GM11168 (cell line): Measurements from ENCODE around the gene SRGAP3.
"Not testable (repeated sequence)": the region's sequence is repeated elsewhere in the genome, so short reads cannot be mapped to it uniquely, and the experiment has no call there.

Source experiments
- in situ Hi-C: fragments of 300-500 bp; cut with MboI; formaldehyde crosslinking; loops from one replicate; pipeline ENCODE4 v1.12.0; 2022; ENCODE audit warnings: low sequenced_read_pairs; ENCODE audit not compliant: unreplicated experiment

The SRGAP3 gene

DNA sequence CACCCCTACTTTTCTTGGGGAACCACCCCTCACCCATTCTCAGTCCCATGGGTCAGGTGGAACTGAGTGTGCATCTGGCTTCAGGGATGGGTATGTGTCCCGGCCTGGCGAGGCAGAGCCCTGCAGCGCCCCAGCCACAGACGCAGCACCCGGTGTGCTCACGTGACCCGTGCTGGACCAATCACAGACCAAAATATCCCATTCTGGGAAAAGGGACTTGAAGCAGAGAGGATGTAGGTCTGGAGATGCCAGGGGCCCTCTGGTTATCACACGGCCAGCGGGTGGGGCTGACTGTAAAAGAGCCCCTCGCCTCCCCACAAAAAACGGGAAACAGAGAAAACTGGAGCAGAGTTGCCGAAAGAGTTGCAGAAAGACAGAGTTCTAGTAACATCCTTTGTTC, 148.2 kb downstream of the SRGAP3 start:
- in situ Hi-C loops, result no loop called here

DNA sequence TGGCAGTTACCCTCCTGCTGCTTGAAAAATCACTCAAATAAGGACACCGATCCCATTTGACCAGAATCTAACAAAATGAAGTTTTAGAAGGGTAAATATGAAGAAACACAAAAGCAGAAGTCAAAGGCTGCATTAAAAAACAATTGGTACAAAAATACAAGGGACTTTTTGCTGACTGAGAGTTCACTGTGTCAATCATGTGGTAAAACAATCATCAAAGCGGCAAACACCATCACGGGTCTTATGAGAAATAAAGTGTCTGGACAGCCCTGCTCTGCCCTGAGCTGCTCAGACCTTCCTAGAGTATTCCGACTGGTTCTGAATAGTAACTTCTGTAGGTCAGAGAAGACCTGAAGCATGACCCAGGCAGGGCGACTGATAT, 148.9 kb downstream of the SRGAP3 start:
- in situ Hi-C loops, result no loop called here

DNA sequence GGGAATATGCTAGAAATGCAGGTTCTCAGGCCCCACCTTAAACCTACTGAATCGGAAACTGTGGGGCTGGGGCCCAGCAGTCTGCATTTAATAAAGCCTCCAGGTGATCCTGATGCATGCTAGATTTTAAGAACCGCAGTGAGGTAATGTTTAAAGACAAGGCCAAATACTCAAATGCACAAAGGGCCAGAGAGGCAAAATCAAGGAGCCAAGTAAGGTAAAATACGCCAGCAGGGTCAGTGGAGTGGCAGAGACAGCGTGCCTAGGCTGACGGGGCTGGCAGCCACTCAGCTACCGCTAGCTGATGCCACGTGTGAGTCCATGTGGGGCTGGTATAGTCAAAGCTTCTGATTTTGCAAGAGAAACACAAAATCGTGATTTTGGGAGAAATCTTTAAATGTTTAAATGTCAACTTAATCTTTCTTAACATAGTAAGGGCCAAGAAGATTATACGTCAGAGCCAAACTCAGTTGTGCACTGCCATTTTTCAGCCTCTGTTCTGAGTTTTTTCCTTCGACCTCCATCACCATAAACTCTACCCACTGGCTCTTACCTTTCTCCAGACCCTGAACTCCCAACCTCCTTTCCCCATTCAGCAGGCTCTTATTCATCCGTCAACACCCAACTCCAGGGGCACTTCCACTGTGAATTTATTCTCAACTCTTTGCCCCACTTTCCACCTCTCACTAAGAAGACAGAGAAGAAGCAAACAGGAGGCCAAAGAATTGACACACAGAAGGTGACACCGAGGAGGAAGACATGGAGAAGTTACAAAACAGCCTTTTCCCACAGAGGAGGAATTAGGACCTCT, 149.5 kb downstream of the SRGAP3 start:
- in situ Hi-C loops, result no loop called here

DNA sequence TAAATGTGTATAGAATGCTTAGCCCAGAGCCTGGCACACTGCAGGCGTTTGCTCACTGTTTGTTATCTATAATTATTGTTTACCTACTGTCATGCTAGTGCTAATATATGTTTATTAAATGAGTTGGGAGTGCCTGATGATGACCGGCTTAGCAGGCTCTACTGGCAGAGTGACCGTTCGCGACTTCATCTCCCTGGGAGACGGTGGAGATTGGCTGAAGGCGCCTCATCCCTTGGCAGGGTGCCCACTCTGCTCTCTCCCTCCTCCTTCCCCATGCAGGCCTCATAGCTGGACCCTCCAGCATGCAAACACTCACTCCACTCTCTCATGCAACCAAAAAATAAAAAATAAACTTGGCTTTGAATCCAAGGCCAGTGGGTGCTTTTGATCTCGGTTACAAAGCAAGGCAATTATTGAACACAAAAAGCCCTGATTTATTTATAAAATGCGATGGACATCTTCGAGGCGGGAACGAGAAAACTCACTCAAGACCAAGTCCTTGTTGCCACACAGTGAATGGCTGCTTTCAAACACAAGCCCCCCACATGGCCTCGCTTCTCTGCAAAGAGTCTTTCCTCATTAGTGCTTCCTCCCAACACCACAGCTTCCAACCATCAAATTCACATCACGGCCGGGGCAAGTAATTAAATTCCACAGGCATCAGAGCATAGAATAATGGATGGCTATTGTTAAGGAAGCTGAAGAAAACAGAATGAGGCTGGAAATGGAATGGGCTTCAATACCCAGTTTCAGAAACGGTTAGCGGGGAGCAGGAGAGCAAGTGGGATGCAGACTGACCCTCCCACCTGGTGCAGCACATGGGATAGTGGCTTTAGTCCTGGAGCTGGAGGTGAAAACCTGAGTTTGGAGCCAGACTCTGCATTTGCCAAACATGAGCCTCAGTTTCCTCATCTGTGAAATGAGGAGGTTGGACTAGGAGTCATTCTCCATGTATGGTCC, 150.4 kb downstream of the SRGAP3 start:
- in situ Hi-C loops, result no loop called here

DNA sequence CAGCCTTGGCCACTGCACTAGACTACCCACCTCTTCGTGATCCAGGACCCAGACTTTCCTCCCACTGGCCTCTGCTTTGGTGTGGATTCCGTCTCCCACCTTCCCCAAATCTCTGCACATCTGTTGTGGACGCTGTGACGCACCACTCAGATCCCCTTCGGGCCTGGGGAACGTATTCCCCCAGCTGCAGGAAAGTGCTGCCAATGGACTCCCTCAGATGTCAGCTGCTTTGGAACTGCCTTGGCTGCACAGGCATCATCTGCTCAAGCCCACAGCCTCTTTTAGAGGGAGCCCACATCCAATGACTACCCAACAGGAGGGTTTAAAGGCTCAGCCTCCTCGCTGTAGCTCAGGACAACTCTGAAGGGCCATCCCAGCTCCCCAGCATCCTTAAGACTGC, 152.0 kb downstream of the SRGAP3 start:
- in situ Hi-C loops, result no loop called here

DNA sequence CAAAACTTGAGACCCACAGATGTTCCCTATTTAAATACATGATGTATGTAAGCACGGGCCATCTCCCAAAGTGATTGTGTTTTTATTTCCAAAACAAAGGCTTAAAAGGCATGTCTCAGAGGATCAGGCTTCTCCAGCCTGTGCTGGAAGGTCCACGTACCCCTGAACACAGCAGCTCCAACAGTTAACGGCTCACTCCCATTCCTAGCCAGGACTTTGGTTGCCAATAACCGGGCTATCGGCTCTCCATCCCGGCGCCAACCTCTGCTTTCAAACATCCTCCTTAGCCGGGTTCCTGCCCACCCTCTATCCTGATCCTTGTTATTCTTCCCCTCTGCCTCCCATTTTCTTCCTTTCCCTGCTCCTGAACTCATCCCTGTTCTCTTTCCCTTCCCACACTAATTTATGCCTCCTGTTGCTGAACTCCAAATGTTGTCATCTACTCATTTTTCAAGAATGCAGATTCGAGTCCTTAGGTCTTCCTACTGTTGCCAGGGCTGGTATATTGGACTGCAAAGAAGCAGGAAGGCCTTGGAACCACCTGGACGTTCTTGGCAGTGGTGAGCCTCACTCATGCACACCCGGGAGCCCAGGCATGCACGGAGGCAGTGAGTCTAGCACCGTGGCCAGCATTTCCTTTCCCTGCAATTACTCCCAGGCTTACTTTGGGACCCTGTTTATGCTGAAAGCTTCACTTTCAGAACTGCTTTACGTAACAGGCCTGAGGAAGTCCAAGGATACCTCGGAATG, 157.8 kb downstream of the SRGAP3 start:
- in situ Hi-C loops, result no loop called here

DNA sequence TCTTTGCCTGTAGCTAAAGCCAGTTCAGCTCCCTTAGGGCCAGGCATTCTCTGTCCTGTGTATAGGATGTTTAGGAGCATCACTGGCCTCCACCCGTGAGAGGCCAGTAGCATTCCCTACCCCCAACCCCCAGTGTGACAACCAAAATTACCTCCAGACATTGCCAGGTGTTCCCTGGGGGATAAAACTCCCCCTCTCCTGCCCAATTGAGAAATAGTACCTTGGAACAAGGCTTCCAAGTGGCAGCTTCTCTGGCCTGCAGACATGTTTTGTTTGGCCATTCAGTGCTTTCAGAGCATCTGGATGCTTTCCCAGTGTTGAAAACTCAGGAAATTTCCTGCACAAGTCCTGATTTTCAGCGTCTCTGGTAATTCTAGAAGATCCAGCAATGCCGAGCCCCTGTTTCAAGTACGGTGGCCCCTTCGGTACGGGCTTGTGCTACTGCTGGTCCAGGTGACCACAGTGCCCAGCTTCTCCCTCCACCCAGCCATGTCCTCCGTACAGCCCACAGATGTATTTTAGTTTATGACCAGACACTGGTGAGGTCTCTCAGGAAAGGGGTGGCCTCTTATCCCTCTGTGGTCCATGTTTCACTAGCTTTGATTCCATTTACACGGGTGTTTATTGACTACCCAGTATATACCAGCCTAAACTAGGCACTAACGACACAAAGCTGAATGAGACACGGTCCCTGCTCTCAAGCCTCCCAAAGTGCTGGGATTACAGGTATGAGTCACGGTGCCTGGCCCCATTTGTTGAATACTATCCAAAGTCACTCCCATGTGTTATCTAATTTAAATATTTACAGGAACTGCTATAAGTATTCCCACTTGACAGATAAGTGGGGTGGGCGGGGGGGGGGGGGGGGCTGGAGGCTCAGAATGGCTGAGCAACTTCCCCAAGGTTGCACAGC, 160.7 kb downstream of the SRGAP3 start:
- in situ Hi-C loops, result no loop called here

DNA sequence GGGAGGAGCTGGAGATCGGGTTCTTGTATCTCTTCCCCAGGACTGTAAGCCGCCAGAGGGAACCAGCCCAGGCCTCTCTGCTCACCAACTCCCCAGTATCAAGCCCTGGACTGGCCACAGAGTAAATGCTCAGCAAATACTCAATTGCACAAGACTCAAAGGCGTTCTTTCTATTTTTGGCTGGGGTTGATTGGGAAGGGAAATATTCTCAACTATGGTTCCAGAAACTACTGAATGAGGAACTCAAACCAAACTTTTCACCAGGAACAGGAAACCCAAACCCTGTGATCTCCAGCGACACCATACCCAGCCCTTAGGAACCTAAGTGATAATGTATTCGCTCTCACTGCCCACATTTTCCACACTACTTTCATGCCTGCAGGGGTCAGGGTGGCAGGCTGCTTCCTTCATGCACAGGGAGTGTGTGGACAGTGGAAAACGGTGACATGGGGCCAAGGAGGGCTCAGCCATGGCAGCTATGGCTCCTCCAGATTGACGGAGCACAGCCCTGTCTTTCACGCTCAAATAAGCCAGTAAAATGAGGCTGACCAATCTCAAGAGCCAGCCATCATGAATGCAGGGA, 161.5 kb downstream of the SRGAP3 start:
- in situ Hi-C loops, result no loop called here

DNA sequence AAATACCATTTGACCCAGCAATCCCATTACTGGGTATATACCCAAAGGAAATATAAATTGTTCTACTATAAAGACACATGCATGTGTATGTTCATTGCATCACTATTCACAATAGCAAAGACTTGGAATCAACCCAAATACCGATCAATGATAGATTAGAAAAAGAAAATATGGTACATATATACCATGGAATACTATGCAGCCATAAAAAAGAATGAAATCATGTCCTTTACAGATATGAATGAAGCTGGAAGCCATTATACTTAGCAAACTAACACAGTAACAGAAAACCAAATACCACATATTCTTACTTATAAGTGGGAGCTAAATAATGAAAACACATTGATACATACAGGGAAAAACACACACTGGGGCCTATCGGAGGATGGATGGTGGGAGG, 164.0 kb downstream of the SRGAP3 start:
- in situ Hi-C loops, result not testable (repeated sequence)

DNA sequence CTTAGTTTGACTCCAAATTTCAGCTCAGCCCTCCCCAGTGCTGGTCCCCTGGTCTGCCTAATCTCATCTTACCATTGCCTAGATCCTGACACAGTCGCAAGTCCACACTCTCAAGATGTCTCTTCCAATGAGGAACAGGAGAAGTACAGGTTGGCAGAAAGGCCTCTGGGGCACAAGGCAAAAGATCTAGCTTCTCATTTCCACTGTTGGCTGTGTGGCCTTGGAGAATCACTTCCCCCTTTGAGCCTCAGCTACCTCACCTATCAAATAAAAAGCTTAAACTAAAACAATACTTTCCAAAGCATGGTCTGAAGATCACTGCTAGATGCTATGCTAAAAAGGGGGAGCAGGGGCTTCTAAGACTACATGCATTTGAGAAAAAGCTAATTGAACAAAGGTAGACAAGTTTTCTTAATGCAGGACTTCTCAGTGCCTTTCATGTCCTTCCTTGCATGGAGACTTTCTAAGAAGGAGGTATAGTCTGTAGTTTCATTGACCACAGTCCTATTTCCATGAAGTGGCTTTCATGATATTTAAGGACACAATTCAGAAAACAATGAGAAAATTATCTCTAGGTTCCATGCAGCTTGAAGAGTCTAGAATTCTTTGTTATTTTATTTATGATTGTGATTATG, 168.1 kb downstream of the SRGAP3 start:
- in situ Hi-C loops, result no loop called here

DNA sequence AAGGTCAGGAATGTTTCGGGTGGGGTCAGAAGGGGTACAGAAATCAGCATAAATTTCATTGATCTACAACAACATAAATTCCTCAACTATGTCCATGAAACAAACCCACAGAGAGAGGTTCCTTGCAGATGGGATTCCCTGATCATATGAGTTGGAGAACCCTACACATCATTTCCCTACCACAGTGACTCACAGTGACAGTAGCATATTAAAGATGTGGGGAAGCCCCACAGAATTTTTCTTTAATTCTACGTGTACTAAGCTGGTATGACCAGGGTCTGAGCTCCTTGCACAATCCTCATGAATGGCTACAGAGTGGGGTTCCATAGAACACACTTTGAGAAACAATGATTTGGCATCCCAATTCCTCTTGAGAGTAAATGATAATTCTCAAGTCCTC, 169.3 kb downstream of the SRGAP3 start:
- in situ Hi-C loops, result no loop called here

DNA sequence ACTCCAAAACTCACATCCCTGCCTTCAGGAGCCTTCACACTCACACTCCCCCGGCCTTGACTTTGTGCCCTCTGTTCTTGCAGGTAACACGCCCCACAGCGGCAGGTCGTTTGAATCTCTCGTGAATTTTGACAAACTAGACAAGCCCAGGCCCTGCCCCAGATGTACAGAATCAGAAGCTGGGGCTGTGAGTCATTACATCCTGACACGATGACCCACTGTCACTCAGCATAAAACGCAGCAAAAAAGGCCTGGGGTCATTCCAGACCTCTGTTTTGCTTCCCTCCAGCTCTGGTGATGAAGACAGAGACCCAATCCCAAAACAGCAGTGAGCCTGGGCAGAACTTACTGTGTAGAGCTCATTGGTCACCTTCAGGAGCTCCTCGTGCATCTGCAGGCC, 169.8 kb downstream of the SRGAP3 start:
- in situ Hi-C loops, result no loop called here

DNA sequence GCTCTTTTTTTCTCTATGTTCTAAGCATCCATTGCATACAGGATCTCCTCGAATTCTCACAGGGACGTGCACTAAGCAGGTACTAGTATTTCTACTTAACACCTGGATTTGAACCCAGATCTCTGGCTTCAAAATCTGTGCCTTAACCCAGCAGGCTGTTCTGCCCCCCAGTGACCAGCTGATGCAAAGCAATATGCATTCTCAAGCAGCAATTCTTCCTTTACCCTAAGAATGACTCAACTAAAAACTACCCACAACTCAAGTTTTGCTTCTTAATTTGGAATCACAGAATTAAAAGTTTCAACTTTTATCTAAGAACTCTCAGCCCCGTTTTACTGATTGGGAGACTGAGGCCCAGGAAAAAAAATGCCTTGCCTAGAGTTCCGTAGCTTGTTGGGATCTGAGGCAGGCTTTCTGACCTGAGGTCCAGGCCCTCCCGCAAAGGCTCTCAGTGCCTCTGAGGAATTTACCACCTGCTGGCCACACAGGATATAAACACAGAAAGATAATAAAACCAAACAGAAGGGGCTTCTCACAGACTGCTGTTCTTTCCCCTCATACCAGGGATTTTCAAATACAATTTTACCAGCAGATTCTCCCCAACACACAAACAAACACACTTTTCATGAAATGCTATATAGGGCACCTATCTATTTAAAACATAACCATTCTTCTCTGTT, 170.7 kb downstream of the SRGAP3 start:
- in situ Hi-C loops, result no loop called here

DNA sequence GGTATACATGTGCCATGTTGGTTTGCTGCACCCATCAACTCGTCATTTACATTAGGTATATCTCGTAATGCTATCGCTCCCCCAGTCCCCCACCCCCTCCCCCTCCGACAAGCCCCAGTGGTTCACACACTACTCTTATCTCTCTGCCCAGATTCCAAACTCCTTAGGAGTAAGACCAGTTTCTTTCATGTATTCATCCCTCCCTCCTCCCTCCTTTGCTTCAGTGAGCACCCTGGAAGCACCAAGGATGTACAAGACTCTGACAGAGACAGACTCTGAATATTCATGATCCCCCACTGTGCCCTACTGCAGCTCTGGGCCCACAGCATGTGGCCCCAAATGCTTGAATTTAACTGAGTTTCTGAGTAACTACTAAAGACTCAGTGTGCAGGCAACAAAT, 172.4 kb downstream of the SRGAP3 start:
- in situ Hi-C loops, result no loop called here

DNA sequence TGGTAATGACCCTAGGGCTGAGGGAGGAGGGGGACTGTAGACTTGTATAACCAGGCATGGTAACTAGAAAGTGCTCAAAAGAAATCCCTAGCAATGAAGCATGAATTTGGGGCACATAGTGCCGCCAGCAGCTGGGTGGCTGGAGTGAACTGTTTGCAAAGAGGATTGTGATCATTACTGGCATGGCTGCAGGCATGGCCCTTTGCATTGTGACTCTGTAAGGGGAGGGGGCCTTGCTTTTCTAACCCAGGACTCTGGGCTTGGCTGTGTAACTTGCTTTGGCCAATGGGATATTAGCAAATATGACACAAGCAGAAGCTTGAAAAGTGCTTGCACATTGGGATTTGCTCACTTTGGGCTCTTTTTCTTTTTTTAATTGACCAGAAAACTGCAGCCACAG, 173.7 kb downstream of the SRGAP3 start:
- in situ Hi-C loops, result no loop called here

DNA sequence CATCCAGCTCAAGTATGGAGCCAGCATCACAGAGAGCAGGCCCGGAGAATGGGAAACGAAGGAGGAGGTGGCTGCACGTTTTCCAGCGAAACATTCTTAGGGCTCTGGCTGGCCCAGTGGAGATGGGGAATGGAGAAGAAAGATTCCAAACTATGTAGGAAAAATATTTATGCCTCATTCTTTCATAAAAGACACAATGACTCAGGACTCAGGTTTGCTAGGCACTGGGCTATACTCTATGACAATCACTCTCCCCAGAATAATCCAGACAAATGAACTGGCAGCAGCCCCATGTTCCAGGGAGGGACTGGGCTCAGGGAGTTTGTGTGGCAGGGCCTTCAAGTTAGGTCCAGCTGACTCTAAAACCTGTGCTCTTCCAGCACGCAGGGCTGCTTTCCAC, 175.4 kb downstream of the SRGAP3 start:
- in situ Hi-C loops, result no loop called here

DNA sequence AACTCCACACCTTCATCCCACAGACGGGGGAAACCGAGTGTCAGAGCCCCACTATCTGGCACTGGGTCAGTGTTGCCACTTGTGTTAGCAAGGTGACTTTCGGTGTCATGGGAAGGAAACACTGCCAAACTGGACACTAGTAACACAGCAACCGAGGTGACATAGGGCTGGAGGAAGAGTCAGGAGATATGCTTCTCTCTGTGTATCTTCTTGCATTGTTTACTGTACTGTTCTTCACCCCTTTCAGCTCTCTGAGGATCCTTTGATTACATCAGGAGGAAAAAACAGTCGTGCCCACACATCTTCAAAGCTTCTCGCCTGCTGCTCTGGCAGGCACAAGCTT, 176.8 kb downstream of the SRGAP3 start:
- in situ Hi-C loops, result no loop called here

DNA sequence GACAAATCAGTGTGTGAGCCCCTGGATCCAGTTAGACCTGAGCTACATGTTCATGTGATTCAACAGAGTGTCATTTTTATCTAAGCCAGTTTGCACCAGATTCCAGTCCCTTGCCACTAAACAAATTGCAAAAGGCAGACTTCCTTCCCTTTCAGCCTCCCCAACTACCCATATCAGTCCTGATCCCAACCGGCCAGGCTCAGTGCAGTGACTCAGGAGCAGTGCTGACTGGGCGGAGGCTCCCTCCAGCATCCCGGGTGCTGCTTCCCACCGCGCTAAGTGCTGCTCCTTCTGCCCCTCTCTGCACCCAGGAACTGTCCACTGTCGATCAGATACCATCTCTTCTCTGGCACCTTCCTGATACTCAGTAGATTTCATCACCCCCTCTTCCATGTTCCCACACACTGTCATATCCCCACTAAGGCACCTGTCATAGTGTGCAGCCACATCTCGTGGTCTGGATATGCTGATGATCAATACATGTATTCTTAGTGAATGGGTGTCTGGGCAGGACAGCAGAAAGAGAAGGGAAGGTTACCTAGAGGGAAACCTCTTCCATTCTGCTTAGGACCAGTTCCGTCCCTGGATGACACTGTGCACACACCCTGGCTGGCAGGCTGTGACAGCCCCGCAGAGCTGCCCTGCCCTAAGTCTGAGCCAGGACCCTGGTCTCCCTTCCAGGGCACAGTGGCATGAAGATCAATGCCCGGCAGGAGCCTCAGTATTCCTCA, 177.3 kb downstream of the SRGAP3 start:
- in situ Hi-C loops, result no loop called here
